Endothelial cell of umbilical vein (primary cell): ENCODE measurements around the gene METTL14. TPM values are rescaled to one million over a fixed set of nuclear protein-coding genes. Genes with fewer than 3 reads are reported as not detected.
A peak's percentile ranks its signal among the peaks of the same experiment; 100 is the strongest.

Experiments used
- BruUV-seq: library from RNA; stranded (reverse); fragments of 400-500 nt; replicated peaks from 2 replicates; lab custom pipeline; 2021; lab: Mats Ljungman, UMichigan
- CTCF ChIA-PET: fragments of 300-600, 350-600 bp; sonication (Branson Sonifier 250); formaldehyde crosslinking; loops from one replicate; lab custom pipeline; 2021; ENCODE audit warnings: antibody characterized with exemption, inconsistent platforms; lab: Charles Lee
- POLR2A ChIA-PET: fragments of 300-600, 350-600 bp; sonication (Branson Sonifier 250); formaldehyde crosslinking; loops from one replicate; lab custom pipeline; 2021; ENCODE audit warnings: antibody characterized with exemption, inconsistent platforms; lab: Charles Lee
- DNase-seq: peaks from one replicate; pipeline ENCODE4 v3.0.0-alpha.2; 2011; ENCODE audit warnings: low read depth, low spot score
- FAIRE-seq: peaks from 2 replicates; lab custom pipeline; 2011; peaks lifted over from hg19 to GRCh38; lab: Jason Lieb, UNC
- H2AFZ ChIP-seq: 2 replicates; pipeline ENCODE4 v1.6.0; 2012; ENCODE audit warnings: low read depth, low read length, control low read depth, inconsistent platforms
- H3K27ac ChIP-seq: 2 replicates; pipeline ENCODE4 v1.5.1; 2011; ENCODE audit warnings: low read depth, mild to moderate bottlenecking, control low read depth, low read length, moderate library complexity; ENCODE audit not compliant: insufficient read depth
- H3K27me3 ChIP-seq, 2 experiments: 2 replicates each; pipeline versions ENCODE4 v1.6.0 to v1.6.1; 2011; ENCODE audit warnings: low read length in 2 of 2, mixed read lengths in 1 of 2; ENCODE audit not compliant: control insufficient read depth in 2 of 2, insufficient read depth in 2 of 2
- H3K36me3 ChIP-seq, 2 experiments: 2 replicates in 1 of 2; 3 replicates in 1 of 2; pipeline ENCODE4 v1.5.1; 2011; ENCODE audit warnings: low read length in 2 of 2, mild to moderate bottlenecking in 1 of 2, moderate library complexity in 1 of 2; ENCODE audit not compliant: control insufficient read depth in 2 of 2, insufficient read depth in 2 of 2; ENCODE audit errors: extremely low read depth in 1 of 2
- H3K4me1 ChIP-seq: 3 replicates; pipeline ENCODE4 v1.5.1; 2011; ENCODE audit warnings: mild to moderate bottlenecking, low read length; ENCODE audit not compliant: control insufficient read depth, insufficient read depth; ENCODE audit errors: extremely low read depth
- H3K4me2 ChIP-seq: 2 replicates; pipeline ENCODE4 v1.6.1; 2011; ENCODE audit warnings: low read length, control low read depth, mixed read lengths; ENCODE audit not compliant: insufficient read depth
- H3K4me3 ChIP-seq, 3 experiments: fragments of 200-600 bp in 1 of 3; sonication (generic), shearing (Covaris generic) in 1 of 3; replicated peaks in 1 of 3; 2 replicates each; pipeline ENCODE4 v1.5.1; 2011 to 2016; ENCODE audit warnings: control low read depth in 3 of 3, low read length in 3 of 3, mild to moderate bottlenecking in 2 of 3, inconsistent platforms in 1 of 3, low read depth in 1 of 3, moderate library complexity in 1 of 3; ENCODE audit not compliant: insufficient read depth in 1 of 3
- H3K79me2 ChIP-seq: 2 replicates; pipeline ENCODE4 v1.6.0; 2012; ENCODE audit warnings: low read length, inconsistent platforms; ENCODE audit not compliant: control insufficient read depth, insufficient read depth
- H3K9ac ChIP-seq: replicated peaks from 2 replicates; pipeline ENCODE3; 2011; ENCODE audit warnings: low read length, control low read depth; ENCODE audit not compliant: insufficient read depth; ENCODE audit errors: extremely low read depth
- H3K9me1 ChIP-seq: replicated peaks from 3 replicates; pipeline ENCODE4 v1.6.0; 2011; ENCODE audit warnings: mild to moderate bottlenecking, low read length; ENCODE audit not compliant: control insufficient read depth, insufficient read depth; ENCODE audit errors: extremely low read depth
- H3K9me3 ChIP-seq: replicated peaks from 2 replicates; pipeline ENCODE4 v1.5.1; 2012; ENCODE audit warnings: low read length, inconsistent platforms; ENCODE audit not compliant: control insufficient read depth, insufficient read depth
- H4K20me1 ChIP-seq: replicated peaks from 2 replicates; pipeline ENCODE3; 2011; ENCODE audit warnings: mild to moderate bottlenecking, low read length; ENCODE audit not compliant: control insufficient read depth, insufficient read depth; ENCODE audit errors: extremely low read depth
- EZH2 ChIP-seq: IDR thresholded peaks from 2 replicates; pipeline ENCODE4 v1.6.1; 2012; ENCODE audit warnings: borderline replicate concordance, low read depth, mild to moderate bottlenecking, moderate library complexity, low read length, inconsistent platforms; ENCODE audit not compliant: severe bottlenecking
- FOS ChIP-seq: IDR thresholded peaks from 2 replicates; pipeline ENCODE4 v1.6.1; 2011; ENCODE audit warnings: mild to moderate bottlenecking, low read length, moderate library complexity, borderline replicate concordance; ENCODE audit not compliant: insufficient read depth
- GATA2 ChIP-seq: IDR thresholded peaks from 2 replicates; pipeline ENCODE4 v1.7.0; 2011; ENCODE audit warnings: low read depth, mild to moderate bottlenecking, moderate library complexity, mixed read lengths, low read length; ENCODE audit not compliant: insufficient read length, insufficient read depth
- JUN ChIP-seq: IDR thresholded peaks from 2 replicates; pipeline ENCODE4 v1.6.1; 2011; ENCODE audit warnings: borderline replicate concordance, low read depth; ENCODE audit not compliant: insufficient read length, insufficient read depth
- MYC ChIP-seq: IDR thresholded peaks from one replicate; pipeline ENCODE4 v1.6.1; 2011; ENCODE audit warnings: mild to moderate bottlenecking, low read depth, low read length
- POLR2A ChIP-seq: IDR thresholded peaks from 2 replicates; pipeline ENCODE4 v1.6.1; 2012; ENCODE audit warnings: low read depth, mild to moderate bottlenecking, control low read depth, low read length
- POLR2AphosphoS5 ChIP-seq: IDR thresholded peaks from 2 replicates; pipeline ENCODE4 v1.6.1; 2012; ENCODE audit warnings: low read depth, mild to moderate bottlenecking, control low read depth, low read length, moderate library complexity; ENCODE audit not compliant: insufficient read depth
- dilution Hi-C: fragments of 300-500 bp; cut with MboI; formaldehyde crosslinking; loops from one replicate; pipeline ENCODE4 v1.15.0; 2019; ENCODE audit warnings: low sequenced_read_pairs; ENCODE audit not compliant: extremely low pct_ligation_motif_present
- intact Hi-C: fragments of 100-400 bp; cut with micrococcal nuclease; formaldehyde crosslinking; loops from one replicate; pipeline ENCODE4 v1.10.0; 2022
- polyA plus RNA-seq, 4 experiments: library from polyadenylated mRNA; depleted of rRNA in 3 of 4; stranded (reverse) in 3 of 4; unstranded in 1 of 4; fragments of >200 nt; gene quantifications; 2 replicates each; pipeline versions ENCODE4 v1.2.1 to v1.2.3, GENCODE V29; 2011 to 2012; ENCODE audit warnings: missing spikeins in 1 of 4
- total RNA-seq: library from RNA; stranded (reverse); gene quantifications from 2 replicates; pipeline ENCODE4 v1.2.3, GENCODE V29; 2021
- TF ChIP-seq, protein P1 (sequence below): IDR thresholded peaks from 2 replicates; pipeline ENCODE4 v1.6.1; 2011; ENCODE audit not compliant: insufficient read depth, insufficient read length
- TF ChIP-seq, protein P2 (sequence below), 2 donors: IDR thresholded peaks; 1 replicate in 1 of 2; 2 replicates in 1 of 2; pipeline ENCODE4 v1.5.1; 2011; ENCODE audit warnings: low read length in 2 of 2, mild to moderate bottlenecking in 2 of 2, moderate library complexity in 2 of 2, control low read depth in 1 of 2, inconsistent platforms in 1 of 2, low read depth in 1 of 2; ENCODE audit not compliant: insufficient read depth in 1 of 2; ENCODE audit errors: extremely low read depth in 1 of 2

Gene METTL14
- total and polyA plus RNA-seq, 2 donors (not counting 3 experiments of a cell fraction or from before 2014, with no cell fraction given) = 6.5 to 38.6 TPM

DNA sequence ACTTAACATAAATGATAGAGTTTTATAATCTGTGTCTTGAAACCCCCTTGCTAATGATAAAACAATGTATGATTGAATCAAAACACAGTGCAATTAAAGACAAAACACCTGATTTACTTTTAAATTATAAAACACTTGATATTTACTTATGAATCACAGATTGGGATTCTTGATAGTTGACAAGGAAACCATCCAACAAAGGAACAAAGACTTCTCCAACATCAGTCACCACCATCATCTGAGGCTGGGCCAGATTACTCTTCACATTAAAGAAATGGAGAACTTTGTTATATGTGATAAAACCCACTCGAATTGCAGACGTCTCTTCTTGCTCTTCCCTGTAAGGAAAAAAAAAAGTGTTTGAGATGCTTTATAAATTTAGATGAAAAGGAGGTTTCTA, 67.4 kb downstream of the METTL14 start:
- peak overlapping the region; percentile 38 for H3K27ac ChIP-seq
- no peak overlapping the region for H3K4me2 ChIP-seq
- TF ChIP-seq GATA2 = peak; percentile 57
- TF ChIP-seq, protein P1, sequence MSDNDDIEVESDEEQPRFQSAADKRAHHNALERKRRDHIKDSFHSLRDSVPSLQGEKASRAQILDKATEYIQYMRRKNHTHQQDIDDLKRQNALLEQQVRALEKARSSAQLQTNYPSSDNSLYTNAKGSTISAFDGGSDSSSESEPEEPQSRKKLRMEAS = no peak
- dilution Hi-C loops (no loop called here), intact Hi-C loops (no loop called here)
- no peak overlapping the region for H2AFZ ChIP-seq
- no peaks in the 10 kb centered on the region for H3K27me3 ChIP-seq
- ChIA-PET CTCF (interaction anchor here (1.8 kb wide), 1 partner anchor 9 kb away, joined by 6 read pairs; no protein-coding TSS in a partner anchor), POLR2A (no interaction called here)
- no peaks in the 10 kb centered on the region for H3K79me2 ChIP-seq
- no peak for FAIRE-seq
- no TSS peak for BruUV-seq
- no peak overlapping the region for H3K4me3 ChIP-seq
- no peaks in the 10 kb centered on the region for H3K9me1 ChIP-seq
- peaks cover 14 to 33% of the 10 kb centered on the region in 2 experiments for H3K36me3 ChIP-seq
- no peaks in the 10 kb centered on the region for H4K20me1 ChIP-seq
- no peaks in the 10 kb centered on the region for H3K9me3 ChIP-seq
- H3K9ac ChIP-seq = no peak overlapping the region
- peak; percentile 62 for DNase-seq
- H3K4me1 ChIP-seq = peaks cover 22% of the 10 kb centered on the region

DNA sequence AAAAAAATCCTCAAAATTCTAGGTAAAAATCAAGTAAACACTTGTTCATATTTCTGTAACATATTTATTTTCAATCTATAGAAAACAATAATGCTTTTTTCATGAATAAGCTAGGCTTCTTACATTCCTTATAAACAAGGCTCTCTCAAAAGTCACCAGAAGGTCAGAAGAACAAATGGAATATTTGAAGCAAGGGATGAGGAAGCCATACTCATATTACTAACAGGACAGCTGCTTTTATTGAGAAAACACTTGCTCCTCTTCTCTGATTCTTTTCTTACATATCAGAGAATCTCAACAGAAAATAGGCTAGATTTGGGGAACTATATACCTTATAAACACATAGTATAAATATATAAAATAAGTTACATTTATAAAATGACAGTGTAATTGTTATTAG, 67.9 kb downstream of the METTL14 start:
- dilution Hi-C loops (no loop called here), intact Hi-C loops (no loop called here)
- Histone ChIP-seq H3K27ac (peak overlapping the region; percentile 38), H4K20me1 (no peaks in the 10 kb centered on the region), H3K4me1 (peaks cover 22% of the 10 kb centered on the region), H3K27me3 (no peaks in the 10 kb centered on the region), H3K9me3 (no peaks in the 10 kb centered on the region), H3K4me2 (no peak overlapping the region), H2AFZ (no peak overlapping the region), H3K9ac (no peak overlapping the region), H3K79me2 (no peaks in the 10 kb centered on the region), H3K36me3 (peaks cover 14 to 31% of the 10 kb centered on the region in 2 experiments), H3K4me3 (no peak overlapping the region), H3K9me1 (no peaks in the 10 kb centered on the region)
- FAIRE-seq (no peak), DNase-seq (no peak)
- BruUV-seq = no TSS peak
- TF ChIP-seq POLR2AphosphoS5 (no peak), POLR2A (no peak), JUN (no peak), GATA2 (no peak), MYC (no peak), FOS (no peak), EZH2 (no peak)
- TF ChIP-seq, protein P1 = no peak
- TF ChIP-seq, protein P2, sequence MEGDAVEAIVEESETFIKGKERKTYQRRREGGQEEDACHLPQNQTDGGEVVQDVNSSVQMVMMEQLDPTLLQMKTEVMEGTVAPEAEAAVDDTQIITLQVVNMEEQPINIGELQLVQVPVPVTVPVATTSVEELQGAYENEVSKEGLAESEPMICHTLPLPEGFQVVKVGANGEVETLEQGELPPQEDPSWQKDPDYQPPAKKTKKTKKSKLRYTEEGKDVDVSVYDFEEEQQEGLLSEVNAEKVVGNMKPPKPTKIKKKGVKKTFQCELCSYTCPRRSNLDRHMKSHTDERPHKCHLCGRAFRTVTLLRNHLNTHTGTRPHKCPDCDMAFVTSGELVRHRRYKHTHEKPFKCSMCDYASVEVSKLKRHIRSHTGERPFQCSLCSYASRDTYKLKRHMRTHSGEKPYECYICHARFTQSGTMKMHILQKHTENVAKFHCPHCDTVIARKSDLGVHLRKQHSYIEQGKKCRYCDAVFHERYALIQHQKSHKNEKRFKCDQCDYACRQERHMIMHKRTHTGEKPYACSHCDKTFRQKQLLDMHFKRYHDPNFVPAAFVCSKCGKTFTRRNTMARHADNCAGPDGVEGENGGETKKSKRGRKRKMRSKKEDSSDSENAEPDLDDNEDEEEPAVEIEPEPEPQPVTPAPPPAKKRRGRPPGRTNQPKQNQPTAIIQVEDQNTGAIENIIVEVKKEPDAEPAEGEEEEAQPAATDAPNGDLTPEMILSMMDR (IDR thresholded peaks at IDR 0.05; ENCODE audit: extremely low read depth in 1 of 2, insufficient read depth in 1 of 2, low read depth in 1 of 2, low read length in 2 of 2) = no peak
- ChIA-PET CTCF (interaction anchor here (1.0 to 1.8 kb wide), 2 partner anchors 9 to 108 kb away, joined by 3 to 6 read pairs; no protein-coding TSS in a partner anchor), POLR2A (no interaction called here)
